ENCODE measurements around the gene CFAP61. TPM values are rescaled to one million over a fixed set of nuclear protein-coding genes. Genes with fewer than 3 reads are reported as not detected.

Gene CFAP61
- total and polyA plus RNA-seq, 7 experiments from 2014 or later = not detected

DNA sequence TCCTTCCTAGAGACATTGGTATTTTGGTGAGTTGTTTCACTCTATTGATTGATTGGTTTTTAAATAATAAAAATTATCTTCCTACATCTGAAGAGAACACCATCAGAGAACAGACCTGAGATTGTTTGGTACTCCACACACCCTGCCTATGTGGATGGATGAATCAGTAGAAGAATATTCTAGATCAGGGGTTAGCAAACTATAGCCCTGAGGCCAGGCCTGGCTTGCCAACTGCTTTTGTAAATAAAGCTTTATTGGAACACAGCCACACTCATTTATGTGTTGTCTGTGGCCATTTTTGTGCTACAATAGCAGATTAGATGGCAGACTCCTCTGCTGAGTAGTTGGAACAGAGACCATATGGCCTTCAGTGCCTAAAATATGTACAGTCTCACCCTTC lies 176.0 kb downstream of the CFAP61 start:
- Mint-ChIP-seq H3K36me3 (no peaks in the 10 kb centered on the region), H3K9me3 (peaks cover 0 to 8% (median 1%) of the 10 kb centered on the region in 11 donors), H3K4me3 (no peak overlapping the region), H3K27ac (no peak overlapping the region), H3K4me1 (no peaks in the 10 kb centered on the region), H3K27me3 (peaks cover 0 to 20% (median 8%) of the 10 kb centered on the region in 5 donors)
- H3K4me3 ChIP-seq (ENCODE audit: low read length) = no peak overlapping the region
- no peaks in the 10 kb centered on the region for H3K27me3 ChIP-seq (ENCODE audit: control insufficient read depth in 2 of 2, insufficient read depth in 2 of 2, low read length in 2 of 2)
- H3K27ac ChIP-seq (ENCODE audit: low read depth, low read length) = no peak overlapping the region
- CTCF ChIA-PET = interaction anchor here (0.6 kb wide), 1 partner anchor 271 kb away, joined by 3 read pairs; no protein-coding TSS in a partner anchor
- H3K9me3 ChIP-seq (ENCODE audit: control insufficient read depth in 2 of 3, low read length in 3 of 3) = no peaks in the 10 kb centered on the region
- DNase-seq = no peak
- POLR2A ChIA-PET = no interaction called here
- no peaks in the 10 kb centered on the region for H3K36me3 ChIP-seq (ENCODE audit: control insufficient read depth in 2 of 3, insufficient read depth in 3 of 3, low read length in 3 of 3)
- intact Hi-C loops (cut with micrococcal nuclease) = no loop called here
- H3K4me1 ChIP-seq (ENCODE audit: control insufficient read depth in 2 of 2, insufficient read depth in 2 of 2, low read length in 2 of 2) = no peaks in the 10 kb centered on the region
- ATAC-seq = no peak

DNA sequence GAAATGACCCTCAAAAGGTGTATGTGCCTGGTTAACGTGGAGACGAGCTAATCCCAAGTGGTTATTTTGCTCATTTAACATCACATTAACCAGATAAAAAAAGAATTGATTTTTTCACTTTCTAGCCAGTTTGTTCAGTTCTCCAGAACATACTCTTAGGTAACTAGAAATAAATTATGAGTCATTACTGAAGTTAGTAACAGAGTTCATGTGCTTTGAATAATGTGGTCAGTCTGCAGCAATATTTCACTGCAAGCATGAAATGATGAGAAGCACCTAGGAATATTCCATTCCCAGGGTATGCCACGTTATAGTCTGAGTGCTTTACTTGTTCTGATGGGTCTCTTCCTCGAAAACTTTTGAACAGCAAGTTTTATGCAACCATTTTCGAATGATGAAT lies 177.3 kb downstream of the CFAP61 start:
- Histone ChIP-seq H3K4me1 (ENCODE audit: control insufficient read depth in 2 of 2, insufficient read depth in 2 of 2, low read length in 2 of 2) (no peaks in the 10 kb centered on the region), H3K36me3 (ENCODE audit: control insufficient read depth in 2 of 3, insufficient read depth in 3 of 3, low read length in 3 of 3) (no peaks in the 10 kb centered on the region), H3K27ac (ENCODE audit: low read depth, low read length) (no peak overlapping the region), H3K4me3 (ENCODE audit: low read length) (no peak overlapping the region), H3K27me3 (ENCODE audit: control insufficient read depth in 2 of 2, insufficient read depth in 2 of 2, low read length in 2 of 2) (no peaks in the 10 kb centered on the region), H3K9me3 (ENCODE audit: control insufficient read depth in 2 of 3, low read length in 3 of 3) (no peaks in the 10 kb centered on the region)
- H3K36me3 Mint-ChIP-seq = no peaks in the 10 kb centered on the region
- H3K27ac Mint-ChIP-seq = no peak overlapping the region
- no peak overlapping the region for H3K4me3 Mint-ChIP-seq
- intact Hi-C loops (cut with micrococcal nuclease) = no loop called here
- H3K9me3 Mint-ChIP-seq = peaks cover 0 to 8% (median 1%) of the 10 kb centered on the region in 11 donors
- H3K27me3 Mint-ChIP-seq = peaks cover 0 to 21% (median 4%) of the 10 kb centered on the region in 5 donors
- ATAC-seq (no peak), DNase-seq (no peak)
- ChIA-PET POLR2A (no interaction called here), CTCF (no interaction called here)
- H3K4me1 Mint-ChIP-seq = no peaks in the 10 kb centered on the region

DNA sequence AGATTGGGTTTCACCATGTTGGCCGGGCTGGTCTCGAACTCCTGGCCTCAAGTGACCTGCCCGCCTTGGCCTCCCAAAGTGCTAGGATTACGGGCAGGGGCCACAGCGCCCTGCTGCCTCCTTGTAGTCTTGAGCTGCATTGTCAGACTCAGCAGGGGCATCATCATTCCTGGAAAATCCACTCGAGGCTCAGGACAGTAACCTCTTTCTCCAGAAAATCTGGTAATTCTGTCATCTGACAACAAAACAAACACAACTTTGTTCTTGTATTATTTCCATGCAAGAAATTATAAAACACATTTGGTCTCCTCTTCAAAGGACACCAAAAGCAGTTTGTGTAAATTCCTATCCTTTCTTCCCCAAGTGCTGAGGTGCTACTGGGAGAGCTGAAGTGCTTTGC lies 178.4 kb downstream of the CFAP61 start:
- no peak overlapping the region for H3K4me3 Mint-ChIP-seq
- H3K36me3 Mint-ChIP-seq = no peaks in the 10 kb centered on the region
- peaks cover 0 to 8% (median 1%) of the 10 kb centered on the region in 11 donors for H3K9me3 Mint-ChIP-seq
- Histone ChIP-seq H3K4me3 (ENCODE audit: low read length) (no peak overlapping the region), H3K4me1 (ENCODE audit: control insufficient read depth in 2 of 2, insufficient read depth in 2 of 2, low read length in 2 of 2) (no peaks in the 10 kb centered on the region), H3K27me3 (ENCODE audit: control insufficient read depth in 2 of 2, insufficient read depth in 2 of 2, low read length in 2 of 2) (no peaks in the 10 kb centered on the region), H3K9me3 (ENCODE audit: control insufficient read depth in 2 of 3, low read length in 3 of 3) (no peaks in the 10 kb centered on the region), H3K27ac (ENCODE audit: low read depth, low read length) (no peak overlapping the region), H3K36me3 (ENCODE audit: control insufficient read depth in 2 of 3, insufficient read depth in 3 of 3, low read length in 3 of 3) (no peaks in the 10 kb centered on the region)
- H3K27ac Mint-ChIP-seq = no peak overlapping the region
- peaks cover 0 to 28% (median 4%) of the 10 kb centered on the region in 5 donors for H3K27me3 Mint-ChIP-seq
- ChIA-PET POLR2A (no interaction called here), CTCF (no interaction called here)
- no peaks in the 10 kb centered on the region for H3K4me1 Mint-ChIP-seq
- ATAC-seq (no peak), DNase-seq (no peak)
- intact Hi-C loops (cut with micrococcal nuclease) = no loop called here

DNA sequence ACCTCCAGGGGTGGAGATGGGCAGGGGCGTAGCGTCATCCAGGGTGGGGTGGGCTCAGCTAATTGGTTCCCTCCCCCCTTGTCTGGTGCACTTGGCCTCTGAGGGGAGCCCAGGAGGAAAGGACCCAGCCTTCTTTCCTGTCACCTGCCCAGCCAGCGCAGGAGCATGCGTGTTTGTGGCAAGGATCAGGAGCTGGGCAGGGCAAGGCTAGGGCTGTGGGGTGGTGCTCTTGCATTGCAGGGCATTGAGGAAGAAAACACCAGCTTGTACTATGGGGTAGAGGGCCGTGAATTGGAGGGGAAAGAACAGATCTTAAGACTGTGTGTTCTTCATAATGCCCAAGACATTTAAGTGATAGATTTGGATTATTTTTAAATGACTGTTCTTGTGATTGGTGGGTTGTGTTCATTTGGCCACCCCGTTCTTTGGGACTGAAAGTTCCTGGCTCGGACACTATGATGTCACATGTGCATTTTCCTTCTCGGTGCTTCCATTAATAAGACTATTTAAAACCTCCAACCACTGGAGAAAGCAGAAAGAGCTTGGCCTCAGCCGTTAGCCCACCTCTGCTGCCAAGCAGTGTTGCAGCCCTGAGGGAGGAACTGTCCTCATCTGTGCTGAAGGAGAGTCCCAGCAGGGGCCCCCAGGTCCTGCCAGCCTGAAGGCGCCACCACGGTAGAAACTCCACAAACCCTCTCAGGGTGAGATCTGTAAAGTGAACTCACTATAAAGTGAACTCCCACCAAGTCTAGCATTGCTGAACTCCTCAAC lies 179.4 kb downstream of the CFAP61 start:
- Histone ChIP-seq H3K27me3 (ENCODE audit: control insufficient read depth in 2 of 2, insufficient read depth in 2 of 2, low read length in 2 of 2) (no peaks in the 10 kb centered on the region), H3K27ac (ENCODE audit: low read depth, low read length) (no peak overlapping the region), H3K4me3 (ENCODE audit: low read length) (no peak overlapping the region), H3K9me3 (ENCODE audit: control insufficient read depth in 2 of 3, low read length in 3 of 3) (no peaks in the 10 kb centered on the region), H3K36me3 (ENCODE audit: control insufficient read depth in 2 of 3, insufficient read depth in 3 of 3, low read length in 3 of 3) (no peaks in the 10 kb centered on the region), H3K4me1 (ENCODE audit: control insufficient read depth in 2 of 2, insufficient read depth in 2 of 2, low read length in 2 of 2) (no peaks in the 10 kb centered on the region)
- H3K4me3 Mint-ChIP-seq = no peak overlapping the region
- ATAC-seq (no peak), DNase-seq (no peak)
- ChIA-PET CTCF (no interaction called here), POLR2A (no interaction called here)
- H3K9me3 Mint-ChIP-seq = peaks cover 0 to 5% (median 0%) of the 10 kb centered on the region in 11 donors
- H3K27me3 Mint-ChIP-seq = peaks cover 0 to 28% (median 4%) of the 10 kb centered on the region in 5 donors
- no peak overlapping the region for H3K27ac Mint-ChIP-seq
- no peaks in the 10 kb centered on the region for H3K36me3 Mint-ChIP-seq
- intact Hi-C loops (cut with micrococcal nuclease) = no loop called here
- no peaks in the 10 kb centered on the region for H3K4me1 Mint-ChIP-seq

DNA sequence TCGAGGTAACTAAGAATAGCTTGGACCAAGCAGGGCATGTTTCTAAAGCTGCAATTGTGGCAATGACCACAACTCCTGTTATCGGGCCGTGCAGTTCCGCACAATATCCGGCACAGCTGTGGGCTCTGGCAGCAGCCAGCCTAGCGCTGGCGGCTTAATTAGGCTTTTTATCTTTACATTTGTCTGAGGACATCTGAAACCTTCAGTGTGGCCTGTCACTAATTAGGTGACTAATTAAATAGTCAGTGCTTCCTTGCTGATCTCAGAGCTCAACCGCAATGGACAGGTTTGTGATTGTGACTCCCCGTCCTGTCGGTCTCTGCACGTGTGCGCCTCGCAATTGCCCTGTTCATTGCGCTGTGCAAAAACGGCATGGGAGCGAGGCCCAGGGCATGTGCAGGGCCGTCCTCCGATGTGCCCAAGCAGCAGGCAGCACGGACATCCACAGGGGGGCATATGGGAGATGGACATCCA lies 180.7 kb downstream of the CFAP61 start:
- Histone ChIP-seq H3K27ac (ENCODE audit: low read depth, low read length) (no peak overlapping the region), H3K4me3 (ENCODE audit: low read length) (no peak overlapping the region), H3K36me3 (ENCODE audit: control insufficient read depth in 2 of 3, insufficient read depth in 3 of 3, low read length in 3 of 3) (no peaks in the 10 kb centered on the region), H3K9me3 (ENCODE audit: control insufficient read depth in 2 of 3, low read length in 3 of 3) (no peaks in the 10 kb centered on the region), H3K4me1 (ENCODE audit: control insufficient read depth in 2 of 2, insufficient read depth in 2 of 2, low read length in 2 of 2) (no peaks in the 10 kb centered on the region), H3K27me3 (ENCODE audit: control insufficient read depth in 2 of 2, insufficient read depth in 2 of 2, low read length in 2 of 2) (no peaks in the 10 kb centered on the region)
- H3K27me3 Mint-ChIP-seq = peaks cover 0 to 28% (median 4%) of the 10 kb centered on the region in 5 donors
- H3K4me3 Mint-ChIP-seq = no peak overlapping the region
- ChIA-PET CTCF (no interaction called here), POLR2A (no interaction called here)
- no peaks in the 10 kb centered on the region for H3K36me3 Mint-ChIP-seq
- ATAC-seq = peak; percentile 16
- no peak overlapping the region for H3K27ac Mint-ChIP-seq
- H3K9me3 Mint-ChIP-seq = peaks cover 0 to 2% (median 0%) of the 10 kb centered on the region in 11 donors
- intact Hi-C loops (cut with micrococcal nuclease) = no loop called here
- H3K4me1 Mint-ChIP-seq = peaks cover 0 to 4% (median 0%) of the 10 kb centered on the region in 7 donors
- DNase-seq = no peak

DNA sequence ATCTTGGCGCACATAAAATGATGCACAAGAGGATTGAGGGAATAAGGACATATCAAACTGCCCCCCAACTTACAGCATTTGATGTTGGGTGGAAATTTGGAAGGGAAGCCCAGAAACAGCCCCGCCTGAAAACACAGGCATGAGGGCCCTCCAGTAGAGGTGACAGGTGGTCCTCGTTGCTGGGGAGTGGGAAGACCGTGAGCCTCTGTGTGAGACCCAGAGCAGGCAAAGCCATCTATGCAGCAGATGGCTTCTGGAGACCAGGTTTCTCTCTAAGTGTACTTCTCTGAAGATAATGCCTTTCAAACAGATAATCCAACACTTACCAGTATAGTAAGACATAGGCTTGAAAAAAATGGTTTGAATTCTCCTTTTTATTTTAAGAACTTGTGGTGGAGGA lies 183.3 kb downstream of the CFAP61 start:
- no peak for ATAC-seq
- Histone ChIP-seq H3K36me3 (ENCODE audit: control insufficient read depth in 2 of 3, insufficient read depth in 3 of 3, low read length in 3 of 3) (no peaks in the 10 kb centered on the region), H3K4me3 (ENCODE audit: low read length) (no peak overlapping the region), H3K27ac (ENCODE audit: low read depth, low read length) (no peak overlapping the region), H3K27me3 (ENCODE audit: control insufficient read depth in 2 of 2, insufficient read depth in 2 of 2, low read length in 2 of 2) (no peaks in the 10 kb centered on the region), H3K9me3 (ENCODE audit: control insufficient read depth in 2 of 3, low read length in 3 of 3) (no peaks in the 10 kb centered on the region), H3K4me1 (ENCODE audit: control insufficient read depth in 2 of 2, insufficient read depth in 2 of 2, low read length in 2 of 2) (no peaks in the 10 kb centered on the region)
- no peak for DNase-seq
- CTCF ChIA-PET = no interaction called here
- Mint-ChIP-seq H3K36me3 (no peaks in the 10 kb centered on the region), H3K9me3 (peaks cover 0 to 2% (median 0%) of the 10 kb centered on the region in 11 donors), H3K27me3 (peaks cover 0 to 28% (median 3%) of the 10 kb centered on the region in 5 donors), H3K27ac (no peak overlapping the region), H3K4me1 (peaks cover 0 to 4% (median 0%) of the 10 kb centered on the region in 7 donors), H3K4me3 (no peak overlapping the region)
- intact Hi-C loops (cut with micrococcal nuclease) = no loop called here
- POLR2A ChIA-PET = no interaction called here

Measured in naive thymus-derived CD4-positive, alpha-beta T cell (primary cell).